Heart right ventricle (tissue), 16 donors: Measurements from ENCODE around the gene MINPP1. TPM values are rescaled to one million over a fixed set of nuclear protein-coding genes. Genes with fewer than 3 reads are reported as not detected.

ENCODE experiments used
- ATAC-seq, 8 donors: fragments of 200-7000 bp; cut with Tn5 transposase; one replicate each; pipeline ENCODE4 v1.9.1; 2020; ENCODE audit warnings: mild to moderate bottlenecking in 8 of 8, moderate library complexity in 8 of 8, moderate number of reproducible peaks in 1 of 8
- DNase-seq, 2 donors: peaks; one replicate each; pipeline ENCODE4 v3.0.0-alpha.2; 2020
- H3K27ac ChIP-seq, 10 donors: fragments of 200-600 bp; sonication (generic) in 2 of 10; one replicate each; pipeline versions ENCODE4 v1.5.0 to v1.8.0; 2020 to 2022; ENCODE audit warnings: mild to moderate bottlenecking in 3 of 10
- H3K27me3 ChIP-seq, 7 donors: fragments of 200-600 bp; one replicate each; pipeline ENCODE4 v1.8.0; 2021 to 2022; ENCODE audit warnings: mild to moderate bottlenecking in 2 of 7
- H3K36me3 ChIP-seq, 9 donors: fragments of 200-600 bp; sonication (generic) in 1 of 9; one replicate each; pipeline versions ENCODE4 v1.5.0 to v1.8.0; 2020 to 2022; ENCODE audit warnings: mild to moderate bottlenecking in 2 of 9
- H3K4me1 ChIP-seq, 9 donors: fragments of 200-600 bp; sonication (generic) in 1 of 9; one replicate each; pipeline versions ENCODE4 v1.5.0 to v1.8.0; 2020 to 2022; ENCODE audit warnings: mild to moderate bottlenecking in 4 of 9
- H3K4me3 ChIP-seq, 10 donors: fragments of 200-600 bp; sonication (generic) in 2 of 10; one replicate each; pipeline versions ENCODE4 v1.5.0 to v1.8.0; 2020 to 2022; ENCODE audit warnings: mild to moderate bottlenecking in 7 of 10, moderate library complexity in 2 of 10
- H3K9me3 ChIP-seq, 11 donors: fragments of 200-600 bp in 10 of 11; sonication (generic) in 2 of 11; one replicate each; pipeline versions ENCODE4 v1.5.0 to v1.8.0; 2013 to 2022; ENCODE audit warnings: mild to moderate bottlenecking in 2 of 11, control low read depth in 1 of 11, moderate library complexity in 1 of 11
- CTCF ChIP-seq, 9 donors: fragments of 200-600 bp; sonication (generic) in 2 of 9; IDR thresholded peaks; one replicate each; pipeline versions ENCODE4 v1.5.0 to v1.8.0; 2021 to 2022; ENCODE audit warnings: antibody characterized with exemption in 9 of 9, mild to moderate bottlenecking in 5 of 9, moderate library complexity in 1 of 9
- WGBS, 2 donors: extraction: QIAGEN DNeasy Blood & Tissue Kit; methylation state at CpG; one replicate each; pipeline ENCODE4 v1.1.7; 2013; ENCODE audit warnings: inconsistent platforms in 1 of 2; 5-methylcytosine and 5-hydroxymethylcytosine counted together
- intact Hi-C, 10 donors: fragments of 100-400 bp; cut with DNase I; formaldehyde crosslinking; loops; one replicate each; pipeline versions ENCODE4 v1.11.1 to v1.14.2; 2022
- polyA plus RNA-seq, 2 donors: library from polyadenylated mRNA; stranded (reverse); fragments of 200-250 nt; gene quantifications; one replicate each; pipeline ENCODE4 v1.2.3, GENCODE V29; 2013
- total RNA-seq, 10 donors: library from RNA; stranded (reverse); fragmentation: NEBNext Ultra II Directional in 3 of 10; extraction: Animal tissue kit (Norgen Biotek cat#: 25700) in 3 of 10; gene quantifications; one replicate each; pipeline versions ENCODE4 v1.2.1 to v1.2.4, GENCODE V29; 2021 to 2023
- donor health status: Arrhythmogenic right ventricular cardiomyopathy.
- donor health status: ischemic (EF 13 %, LVEDD 7.1; RV severe dilation, severe dysfunction).
- donor health status: healthy with polysubstance abuse.
- donor health status: DM: no; HTN: yes; CAD: no.
- donor health status: DM: no; HTN: no; CAD: no.
- donor health status: ischemic (EF 25% LVEDD 6.9; RV normal size, moderate dysfunction).
- donor health status: ischemic (EF 25% LVEDD 5.7; RV mildly dilated, moderate dysfunction).
- donor health status: healthy.
- donor health status: DM: yes; HTN: yes; CAD: no.
- donor health status: Ischemic cardiomyopathy.
- donor health status: ischemic (EF 35%, LVEDD 5.7; RV mildly dilated, moderate dysfunction).
- donor health status: nonischemic (EF 11% LVEDD 7.7; RV severe dilation, severe dysfunction).
- donor health status: DM: yes; HTN: yes; CAD: no.
- donor health status: PGD.
- donor health status: ischemic (EF 29% LVEDD 5.4; RV normal size, mild dysfunction).
- donor health status: nonischemic (EF 23%, LVEDD 6.1; RV moderate dilation, normal function).

Gene MINPP1
- total and polyA plus RNA-seq, 12 donors = 4.3 to 8.7 (median 5.9) TPM

GRCh38 chr10:87504307-87504639 is 420 bp upstream of the MINPP1 start:
- Histone ChIP-seq H3K36me3 (peaks cover 0 to 18% (median 3%) of the 10 kb centered on the region in 9 donors), H3K27me3 (no peaks in the 10 kb centered on the region), H3K4me3 (peak overlapping the region; percentile 63 to 97 (median 90)), H3K27ac (peak overlapping the region; percentile 25 to 93 (median 84)), H3K9me3 (no peaks in the 10 kb centered on the region), H3K4me1 (peaks cover 0 to 38% (median 24%) of the 10 kb centered on the region in 9 donors)
- no peak for TF ChIP-seq CTCF (IDR thresholded peaks at IDR 0.05)
- intact Hi-C loops = no loop called here
- 7 to 9% methylated on average over 10 of the region's 10 CpGs for WGBS, 2 donors
- peak in 3 of 8 donors; percentile 56 to 66 (median 65) for ATAC-seq
- no peak for DNase-seq

- Histone ChIP-seq H3K27ac (peak overlapping the region in 9 of 10 donors; percentile 62 to 93 (median 85)), H3K27me3 (no peaks in the 10 kb centered on the region), H3K4me3 (peak overlapping the region; percentile 63 to 97 (median 90)), H3K36me3 (peaks cover 0 to 31% (median 12%) of the 10 kb centered on the region in 9 donors), H3K4me1 (peaks cover 0 to 38% (median 24%) of the 10 kb centered on the region in 9 donors), H3K9me3 (no peaks in the 10 kb centered on the region)
- 2 to 3% methylated on average over 39 to 41 of the region's 41 CpGs for WGBS, 2 donors
- ATAC-seq = peak; percentile 79 to 91 (median 86)
- peak; percentile 34 to 61 for DNase-seq
- intact Hi-C loops = no loop called here
- peak in 7 of 9 donors; percentile 40 to 72 (median 55) for TF ChIP-seq CTCF (IDR thresholded peaks at IDR 0.05)
These were observed 846 bp downstream of the MINPP1 start for GRCh38 chr10:87505366-87506111.

- Histone ChIP-seq H3K4me3 (no peak overlapping the region), H3K36me3 (peaks cover 0 to 45% (median 20%) of the 10 kb centered on the region in 9 donors), H3K27ac (no peak overlapping the region), H3K4me1 (peaks cover 0 to 38% (median 24%) of the 10 kb centered on the region in 9 donors), H3K9me3 (no peaks in the 10 kb centered on the region), H3K27me3 (no peaks in the 10 kb centered on the region)
- intact Hi-C loops = no loop called here
- WGBS, 2 donors = 88% methylated on average over 3 of the region's 3 CpGs
- ATAC-seq (no peak), DNase-seq (no peak)
- TF ChIP-seq CTCF (IDR thresholded peaks at IDR 0.05) = no peak
These were observed 2.3 kb downstream of the MINPP1 start for GRCh38 chr10:87506956-87507355.

GRCh38 chr10:87507879-87508483 is 3.3 kb downstream of the MINPP1 start:
- ATAC-seq (no peak), DNase-seq (no peak)
- intact Hi-C loops = no loop called here
- 89 to 90% methylated on average over 5 of the region's 5 CpGs for WGBS, 2 donors
- H3K4me3 ChIP-seq = no peak overlapping the region
- H3K9me3 ChIP-seq = no peaks in the 10 kb centered on the region
- H3K27me3 ChIP-seq = no peaks in the 10 kb centered on the region
- H3K27ac ChIP-seq = no peak overlapping the region
- peaks cover 0 to 38% (median 24%) of the 10 kb centered on the region in 9 donors for H3K4me1 ChIP-seq
- TF ChIP-seq CTCF (IDR thresholded peaks at IDR 0.05) = no peak
- H3K36me3 ChIP-seq = peaks cover 0 to 55% (median 20%) of the 10 kb centered on the region in 9 donors
